ENCODE data around the gene CKMT2. TPM values are rescaled to one million over a fixed set of nuclear protein-coding genes. Genes with fewer than 3 reads are reported as not detected.

CKMT2 gene
- 287 TPM for total RNA-seq

GRCh38 chr5:81233080-81233634, at the start of gene CKMT2:
TSS of gene CKMT2 (plus strand) at chr5:81233322. CDS start at chr5:81251133, 17,811 bp downstream.
- peak; percentile 88 for DNase-seq

GRCh38 chr5:81183811-81184748, 49.0 kb upstream of the CKMT2 start:
- peak; percentile 62 for DNase-seq

GRCh38 chr5:81184749-81185110, 48.4 kb upstream of the CKMT2 start:
- no peak for DNase-seq

DNA sequence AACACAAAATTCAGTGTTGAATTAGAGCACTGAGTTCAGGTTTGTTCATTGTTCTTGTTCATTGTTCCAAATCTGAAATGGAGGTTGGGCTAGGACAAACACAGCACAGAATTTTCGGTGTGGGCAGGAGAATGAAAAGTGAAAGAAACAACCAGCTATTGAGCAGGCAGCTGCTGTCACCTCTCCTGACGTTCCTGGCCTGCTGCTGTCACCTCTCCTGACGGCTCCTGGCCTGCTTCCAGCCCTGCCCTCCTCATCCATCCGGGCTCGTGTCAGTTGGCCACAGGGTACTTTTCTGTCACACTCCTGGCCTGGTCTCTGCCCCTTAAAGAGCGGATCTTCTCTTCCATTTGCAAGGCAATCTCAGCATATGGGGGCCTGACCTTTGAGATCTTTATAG, 45.2 kb upstream of the CKMT2 start:
- DNase-seq = peak; percentile 63

DNA sequence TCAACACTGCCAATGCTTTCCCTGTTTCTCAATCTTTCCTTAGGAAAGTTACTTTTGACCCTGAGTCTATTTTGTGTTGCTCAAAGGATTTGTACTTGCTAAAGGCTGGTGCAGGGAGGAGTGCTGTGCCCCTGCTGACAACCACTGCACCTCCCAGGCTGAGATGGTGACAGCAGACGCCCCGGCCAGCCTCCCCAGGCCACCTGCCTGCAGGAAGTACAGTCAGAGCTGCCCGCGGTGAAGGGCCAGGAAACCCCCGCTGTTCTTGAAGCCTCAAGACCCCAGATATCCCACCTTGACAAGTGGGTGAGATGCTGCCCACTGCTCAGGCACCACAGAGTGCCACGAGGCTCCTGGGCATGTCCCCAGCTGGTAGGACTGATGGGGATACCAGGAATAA, 44.2 kb upstream of the CKMT2 start:
- no peak for DNase-seq

DNA sequence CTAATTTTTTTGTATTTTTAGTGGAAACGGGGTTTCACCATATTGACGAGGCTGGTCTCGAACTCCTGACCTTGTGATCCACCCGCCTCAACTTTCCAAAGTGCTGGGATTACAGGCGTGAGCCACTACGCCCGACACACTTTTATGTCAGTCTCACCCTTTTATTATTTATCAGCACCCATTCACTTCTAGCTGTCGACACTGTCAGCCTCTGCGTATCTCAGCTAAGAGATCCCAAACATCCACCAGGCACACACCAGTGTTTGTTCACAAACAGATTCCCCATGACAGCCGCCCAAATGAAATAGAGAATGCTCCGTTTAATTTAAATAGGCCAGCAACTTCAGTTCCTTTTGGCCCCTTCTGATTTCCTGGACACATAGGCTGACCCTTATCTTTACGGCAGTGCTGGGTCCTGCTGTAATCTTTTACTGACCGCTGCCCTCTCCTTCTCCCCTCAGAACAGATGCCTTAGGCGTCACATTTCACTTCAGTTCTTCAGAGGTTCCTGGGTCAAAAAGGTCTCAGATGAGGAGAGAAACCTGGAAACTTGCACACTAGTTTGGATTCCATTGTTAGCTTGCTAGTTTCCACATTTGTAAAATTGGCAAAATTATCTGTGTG, 43.1 kb upstream of the CKMT2 start:
- no peak for DNase-seq

DNA sequence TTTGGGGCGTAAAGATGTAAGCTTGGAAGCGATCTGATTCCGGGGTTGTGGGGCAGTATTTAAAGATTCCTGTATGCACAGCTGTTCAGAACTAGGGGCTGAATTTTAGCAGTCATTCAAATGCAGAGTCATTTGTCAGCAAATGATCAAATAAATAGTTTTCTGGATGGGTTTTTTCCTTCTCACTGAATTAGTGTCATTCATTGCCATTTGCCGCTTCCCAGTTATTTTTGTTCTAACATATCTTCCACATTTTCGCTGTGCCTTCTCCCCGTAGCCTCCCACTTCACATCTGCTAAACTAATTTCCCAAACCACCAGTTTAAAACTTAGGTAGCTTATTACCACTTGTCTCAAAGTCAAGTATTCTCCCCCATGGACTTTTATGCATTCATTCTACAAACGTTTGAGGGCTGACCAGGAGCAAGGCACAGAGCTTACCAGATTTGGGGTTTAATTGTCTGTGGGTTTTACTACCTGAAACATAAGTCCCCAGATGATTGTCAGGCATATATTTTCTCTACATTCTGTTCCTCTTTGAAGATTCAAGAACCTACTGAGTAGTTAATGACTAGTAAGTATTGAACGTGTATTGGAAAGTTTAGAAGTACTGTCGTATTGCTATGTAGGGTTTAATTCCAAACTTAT, 41.3 kb upstream of the CKMT2 start:
- no peak for DNase-seq

- DNase-seq = no peak
Observed at GRCh38 chr5:81192373-81192750, 40.8 kb upstream of the CKMT2 start.

- DNase-seq = peak; percentile 91
Observed at GRCh38 chr5:81194633-81195334, 38.3 kb upstream of the CKMT2 start.

GRCh38 chr5:81195335-81195929, 37.7 kb upstream of the CKMT2 start:
- DNase-seq = no peak

- DNase-seq = peak; percentile 40
Observed at GRCh38 chr5:81202655-81203054, 30.5 kb upstream of the CKMT2 start.

GRCh38 chr5:81203729-81204128, 29.4 kb upstream of the CKMT2 start:
- no peak for DNase-seq

DNA sequence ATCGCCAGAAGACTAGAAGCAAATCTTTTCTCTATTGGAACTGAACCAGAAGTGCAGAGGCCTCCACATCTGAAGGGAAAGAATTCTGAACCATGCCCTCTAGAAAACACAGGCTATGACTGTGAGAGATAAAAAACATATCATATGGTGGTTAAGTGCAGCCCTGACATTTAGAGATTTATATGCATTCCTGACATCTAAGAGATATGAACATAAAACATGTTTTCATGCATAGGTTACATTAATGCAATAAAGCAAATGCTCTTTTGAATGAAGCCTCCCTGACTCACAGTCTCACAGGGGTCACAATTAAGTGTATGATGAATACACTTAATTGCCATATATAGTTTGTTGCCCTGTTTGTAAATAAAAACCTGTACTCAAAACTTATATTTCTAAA, 28.9 kb upstream of the CKMT2 start:
- no peak for DNase-seq

DNA sequence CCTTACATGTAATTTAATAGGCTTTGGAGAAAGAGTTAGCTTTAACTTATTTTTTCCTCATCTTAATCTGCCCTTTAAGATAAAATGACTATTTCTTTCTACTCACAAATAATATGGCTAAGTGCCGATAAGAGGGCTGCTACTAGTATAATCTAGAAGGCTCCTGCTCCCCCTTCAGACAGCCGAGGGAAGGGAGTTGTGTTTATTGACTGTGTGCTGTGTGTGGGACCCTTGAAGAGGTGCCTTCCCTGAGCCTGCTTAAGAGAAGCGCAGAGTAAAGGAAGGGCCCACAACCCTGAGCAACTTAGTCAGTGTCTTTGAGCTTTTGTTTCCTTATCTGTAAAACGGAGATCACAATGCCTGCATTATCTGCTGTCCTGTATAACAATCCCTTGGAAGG, 28.1 kb upstream of the CKMT2 start:
- no peak for DNase-seq

DNA sequence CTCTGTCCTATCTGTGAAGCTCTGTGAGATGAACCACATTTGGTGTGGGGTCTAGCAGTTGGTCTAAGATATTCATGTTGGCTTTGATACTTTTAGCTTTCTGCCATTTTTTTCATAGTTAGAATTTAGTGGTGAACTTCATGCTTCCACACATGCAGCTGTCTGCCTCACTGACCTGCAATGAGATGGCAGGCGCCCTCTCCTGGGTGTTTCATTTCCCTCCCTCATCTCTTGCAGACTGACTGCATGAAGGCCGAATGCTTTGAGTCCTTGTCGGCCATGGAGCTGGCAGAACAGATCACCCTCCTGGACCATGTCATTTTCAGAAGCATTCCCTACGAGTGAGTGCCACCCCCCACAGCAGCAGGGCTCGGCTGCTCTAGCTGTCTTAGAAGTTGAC, 26.1 kb upstream of the CKMT2 start:
- peak; percentile 22 for DNase-seq

- DNase-seq = no peak
Observed at GRCh38 chr5:81208904-81209303, 24.2 kb upstream of the CKMT2 start.

- no peak for DNase-seq
Observed at GRCh38 chr5:81209386-81209785, 23.7 kb upstream of the CKMT2 start.

DNA sequence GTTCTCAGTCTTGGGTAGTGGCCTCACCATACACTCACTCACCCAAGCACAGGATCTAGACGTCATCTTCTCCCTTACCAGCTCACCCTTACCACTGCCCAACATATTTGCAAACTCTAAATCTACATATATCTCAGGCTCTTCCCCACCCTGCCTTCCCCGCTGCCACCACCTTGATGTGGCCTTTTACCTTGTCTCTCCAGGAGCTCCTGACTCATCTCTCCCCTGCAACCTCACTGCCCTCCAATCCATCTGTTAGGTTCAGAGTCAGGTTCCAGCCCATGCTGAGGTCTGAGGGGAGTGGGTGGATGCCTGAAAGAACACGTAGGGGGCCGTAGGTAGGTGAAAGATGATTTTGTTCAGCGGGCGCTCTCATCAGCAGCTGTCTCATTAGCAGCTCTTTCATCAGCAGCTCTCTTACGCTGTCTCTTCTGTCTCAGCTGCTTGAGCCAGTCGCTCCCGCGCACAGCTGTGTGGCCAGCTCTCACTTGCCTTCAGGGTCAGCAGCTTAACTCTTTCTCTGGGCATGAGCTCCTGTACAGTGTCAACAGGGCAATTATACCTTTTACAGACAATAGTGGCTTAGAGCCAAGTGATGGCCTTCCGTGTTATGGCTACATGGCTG, 23.1 kb upstream of the CKMT2 start:
- peak; percentile 45 for DNase-seq

GRCh38 chr5:81212211-81212751, 20.8 kb upstream of the CKMT2 start:
- DNase-seq = no peak

DNA sequence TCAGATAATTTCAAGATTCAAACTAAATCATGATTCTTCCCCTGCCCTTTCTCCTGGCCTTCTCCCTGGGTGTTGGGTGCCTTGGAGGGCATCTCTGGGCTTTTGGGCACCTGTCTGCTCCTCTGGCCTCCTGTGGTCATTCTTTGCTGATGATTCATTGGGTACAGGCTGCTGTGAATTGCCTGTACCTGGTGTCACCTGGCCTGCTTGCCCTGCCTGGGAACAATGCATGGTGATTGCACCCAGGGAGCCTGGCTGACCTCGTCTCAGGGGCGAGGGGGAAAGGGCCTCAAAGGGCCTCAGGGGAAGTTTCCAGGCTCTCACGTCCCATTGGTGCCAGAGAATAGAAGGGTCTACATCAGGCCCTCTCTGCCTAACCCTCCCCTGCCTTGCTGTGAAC, 20.1 kb upstream of the CKMT2 start:
- no peak for DNase-seq

GRCh38 chr5:81214848-81215247, 18.3 kb upstream of the CKMT2 start:
- no peak for DNase-seq
